Trophoblast cell (in vitro differentiated cells and primary cell): ENCODE measurements around the gene CHRND.

ENCODE experiments used
- DNase-seq, 2 donors: peaks; one replicate each; pipeline ENCODE4 v3.0.0-alpha.2; 2016
- H2AFZ ChIP-seq: 2 replicates; pipeline ENCODE4 v1.6.1; 2013; ENCODE audit warnings: low read length, moderate library complexity, mild to moderate bottlenecking; ENCODE audit not compliant: insufficient read depth, poor library complexity
- H2AK5ac ChIP-seq: 2 replicates; pipeline ENCODE4 v1.6.1; 2013; ENCODE audit warnings: mild to moderate bottlenecking, low read length
- H2BK120ac ChIP-seq: 2 replicates; pipeline ENCODE4 v1.6.1; 2013; ENCODE audit warnings: low read length, mild to moderate bottlenecking, moderate library complexity; ENCODE audit not compliant: insufficient read depth, poor library complexity
- H2BK12ac ChIP-seq: 2 replicates; pipeline ENCODE4 v1.6.1; 2013; ENCODE audit warnings: mild to moderate bottlenecking, low read length, moderate library complexity
- H2BK5ac ChIP-seq: 2 replicates; pipeline ENCODE4 v1.6.1; 2013; ENCODE audit warnings: low read length, low read depth, moderate library complexity, mild to moderate bottlenecking; ENCODE audit not compliant: poor library complexity
- H3K14ac ChIP-seq: 2 replicates; pipeline ENCODE4 v1.6.1; 2013; ENCODE audit warnings: mild to moderate bottlenecking, low read length
- H3K18ac ChIP-seq: 2 replicates; pipeline ENCODE4 v1.6.1; 2013; ENCODE audit warnings: mild to moderate bottlenecking, low read length
- H3K23ac ChIP-seq: 2 replicates; pipeline ENCODE4 v1.6.1; 2013; ENCODE audit warnings: low read length
- H3K27ac ChIP-seq: 2 replicates; pipeline ENCODE4 v1.5.1; 2013; ENCODE audit warnings: low read depth, mild to moderate bottlenecking, inconsistent platforms, low read length, moderate library complexity
- H3K27me3 ChIP-seq: 2 replicates; pipeline ENCODE4 v1.6.1; 2013; ENCODE audit warnings: inconsistent platforms, mild to moderate bottlenecking, low read length, moderate library complexity; ENCODE audit not compliant: insufficient read depth
- H3K36me3 ChIP-seq, 2 experiments: 1 replicate in 1 of 2; 2 replicates in 1 of 2; pipeline ENCODE4 v1.6.1; 2013; ENCODE audit warnings: low read length in 2 of 2, mild to moderate bottlenecking in 2 of 2, moderate library complexity in 1 of 2; ENCODE audit not compliant: insufficient read depth in 2 of 2, control insufficient read depth in 1 of 2
- H3K4ac ChIP-seq: 2 replicates; pipeline ENCODE4 v1.6.1; 2013; ENCODE audit warnings: low read depth, mild to moderate bottlenecking, low read length, moderate library complexity
- H3K4me1 ChIP-seq, 2 experiments: 1 replicate in 1 of 2; 2 replicates in 1 of 2; pipeline ENCODE4 v1.6.1; 2013; ENCODE audit warnings: low read length in 2 of 2, mild to moderate bottlenecking in 2 of 2, moderate library complexity in 1 of 2; ENCODE audit not compliant: insufficient read depth in 2 of 2, control insufficient read depth in 1 of 2
- H3K4me2 ChIP-seq: 2 replicates; pipeline ENCODE4 v1.6.1; 2013; ENCODE audit warnings: inconsistent platforms, mild to moderate bottlenecking, low read length, moderate library complexity
- H3K4me3 ChIP-seq: 2 replicates; pipeline ENCODE4 v1.5.1; 2013; ENCODE audit warnings: mild to moderate bottlenecking, low read depth, low read length, inconsistent platforms
- H3K79me1 ChIP-seq: one replicate; pipeline ENCODE4 v1.6.1; 2013; ENCODE audit warnings: low read length
- H3K79me2 ChIP-seq: 2 replicates; pipeline ENCODE4 v1.6.1; 2013; ENCODE audit warnings: low read length, mild to moderate bottlenecking; ENCODE audit not compliant: control insufficient read depth, insufficient read depth, poor library complexity
- H3K9ac ChIP-seq: 2 replicates; pipeline ENCODE4 v1.6.1; 2013; ENCODE audit warnings: mild to moderate bottlenecking, low read length
- H3K9me3 ChIP-seq: 2 replicates; pipeline ENCODE4 v1.6.1; 2013; ENCODE audit warnings: low read depth, mild to moderate bottlenecking, control low read depth, inconsistent platforms, low read length; ENCODE audit not compliant: insufficient read depth
- H4K12ac ChIP-seq: 2 replicates; pipeline ENCODE4 v1.6.1; 2013; ENCODE audit warnings: low read depth, mild to moderate bottlenecking, low read length, moderate library complexity
- H4K8ac ChIP-seq: 2 replicates; pipeline ENCODE4 v1.6.1; 2013; ENCODE audit warnings: low read depth, mild to moderate bottlenecking, low read length, moderate library complexity
- H4K91ac ChIP-seq: one replicate; pipeline ENCODE4 v1.6.1; 2013; ENCODE audit warnings: low read depth, mild to moderate bottlenecking, low read length, moderate library complexity
- WGBS: extraction: QIAGEN DNeasy Blood & Tissue Kit; methylation state at CpG from one replicate; pipeline ENCODE4 v1.1.7; 2013; ENCODE audit warnings: missing lambda C conversion rate; ENCODE audit not compliant: insufficient read length, insufficient coverage; ENCODE audit errors: extremely low coverage; 5-methylcytosine and 5-hydroxymethylcytosine counted together

The CHRND gene

GRCh38 chr2:232479341-232480200 is 46.4 kb upstream of the CHRND start:
- H3K4me2 ChIP-seq: no peak overlapping the region
- no peak overlapping the region for H2BK12ac ChIP-seq
- H3K9ac ChIP-seq: no peak overlapping the region
- DNase-seq: no peak
- H2BK5ac ChIP-seq: no peak overlapping the region
- H3K18ac ChIP-seq: no peak overlapping the region
- no peak overlapping the region for H4K8ac ChIP-seq
- H3K14ac ChIP-seq: no peak overlapping the region
- WGBS: no CpG with 5 or more reads among the region's 21 CpGs
- no peak overlapping the region for H4K91ac ChIP-seq
- H3K27me3 ChIP-seq: peaks cover 11% of the 10 kb centered on the region
- H2BK120ac ChIP-seq: no peak overlapping the region
- H4K12ac ChIP-seq: no peak overlapping the region
- no peak overlapping the region for H2AK5ac ChIP-seq
- H3K79me2 ChIP-seq: no peaks in the 10 kb centered on the region
- peaks cover 6% of the 10 kb centered on the region for H3K9me3 ChIP-seq
- H3K23ac ChIP-seq: no peak overlapping the region
- H3K27ac ChIP-seq: no peak overlapping the region
- H3K79me1 ChIP-seq: no peaks in the 10 kb centered on the region
- H2AFZ ChIP-seq: no peak overlapping the region
- no peak overlapping the region for H3K4ac ChIP-seq
- H3K4me1 ChIP-seq: no peaks in the 10 kb centered on the region
- no peaks in the 10 kb centered on the region for H3K36me3 ChIP-seq
- no peak overlapping the region for H3K4me3 ChIP-seq

- no peak for DNase-seq
- no peak overlapping the region for H2BK120ac ChIP-seq
- no peak overlapping the region for H3K14ac ChIP-seq
- H3K9me3 ChIP-seq: peaks cover 14% of the 10 kb centered on the region
- H2BK5ac ChIP-seq: no peak overlapping the region
- no CpG with 5 or more reads among the region's 26 CpGs for WGBS
- no peak overlapping the region for H3K4ac ChIP-seq
- no peak overlapping the region for H2AFZ ChIP-seq
- H3K36me3 ChIP-seq: no peaks in the 10 kb centered on the region
- no peaks in the 10 kb centered on the region for H3K4me1 ChIP-seq
- H3K4me2 ChIP-seq: no peak overlapping the region
- no peak overlapping the region for H3K9ac ChIP-seq
- no peak overlapping the region for H4K8ac ChIP-seq
- H2AK5ac ChIP-seq: no peak overlapping the region
- no peak overlapping the region for H3K18ac ChIP-seq
- no peaks in the 10 kb centered on the region for H3K79me2 ChIP-seq
- no peak overlapping the region for H4K91ac ChIP-seq
- no peak overlapping the region for H4K12ac ChIP-seq
- no peak overlapping the region for H3K27ac ChIP-seq
- no peak overlapping the region for H3K4me3 ChIP-seq
- H3K27me3 ChIP-seq: peaks cover 20% of the 10 kb centered on the region
- no peak overlapping the region for H2BK12ac ChIP-seq
- no peak overlapping the region for H3K23ac ChIP-seq
- H3K79me1 ChIP-seq: no peaks in the 10 kb centered on the region
Observed at GRCh38 chr2:232480201-232481190, 45.5 kb upstream of the CHRND start.

- no peaks in the 10 kb centered on the region for H3K79me2 ChIP-seq
- H4K91ac ChIP-seq: no peak overlapping the region
- no peak overlapping the region for H3K9ac ChIP-seq
- peaks cover 22% of the 10 kb centered on the region for H3K9me3 ChIP-seq
- peaks cover 0 to 4% of the 10 kb centered on the region in 2 experiments for H3K4me1 ChIP-seq
- no peak overlapping the region for H3K14ac ChIP-seq
- no peak overlapping the region for H2AFZ ChIP-seq
- H3K36me3 ChIP-seq: no peaks in the 10 kb centered on the region
- no peak overlapping the region for H3K23ac ChIP-seq
- no CpG with 5 or more reads among the region's 29 CpGs for WGBS
- no peak overlapping the region for H4K12ac ChIP-seq
- H4K8ac ChIP-seq: no peak overlapping the region
- no peak overlapping the region for H3K27ac ChIP-seq
- H2AK5ac ChIP-seq: no peak overlapping the region
- H2BK12ac ChIP-seq: no peak overlapping the region
- no peak overlapping the region for H3K4ac ChIP-seq
- no peak overlapping the region for H2BK120ac ChIP-seq
- no peak overlapping the region for H2BK5ac ChIP-seq
- no peak overlapping the region for H3K4me2 ChIP-seq
- H3K4me3 ChIP-seq: no peak overlapping the region
- no peak overlapping the region for H3K18ac ChIP-seq
- H3K27me3 ChIP-seq: peaks cover 30% of the 10 kb centered on the region
- no peak for DNase-seq
- H3K79me1 ChIP-seq: no peaks in the 10 kb centered on the region
Observed at GRCh38 chr2:232481322-232482140, 44.4 kb upstream of the CHRND start.
